HUES64 (cell line): ENCODE results near the gene HYAL1.
"Not testable (repeated sequence)": the region's sequence is repeated elsewhere in the genome, so short reads cannot be mapped to it uniquely, and the experiment has no call there.

Experiments used
- H3K27ac ChIP-seq: 2 replicates; pipeline ENCODE4 v1.7.0; 2013; ENCODE audit warnings: low read depth, low read length, inconsistent platforms
- H3K27me3 ChIP-seq: 2 replicates; pipeline ENCODE4 v1.6.1; 2013; ENCODE audit warnings: mild to moderate bottlenecking, low read length; ENCODE audit not compliant: insufficient read depth
- H3K36me3 ChIP-seq: 2 replicates; pipeline ENCODE4 v1.6.1; 2013; ENCODE audit warnings: mild to moderate bottlenecking, low read length; ENCODE audit not compliant: insufficient read depth
- H3K4me1 ChIP-seq: 2 replicates; pipeline ENCODE4 v1.6.1; 2013; ENCODE audit warnings: mild to moderate bottlenecking, low read length, moderate library complexity; ENCODE audit not compliant: insufficient read depth
- H3K4me3 ChIP-seq: 2 replicates; pipeline ENCODE4 v1.5.1; 2013; ENCODE audit warnings: mild to moderate bottlenecking, low read length, moderate library complexity
- H3K9ac ChIP-seq: 2 replicates; pipeline ENCODE4 v1.6.1; 2013; ENCODE audit warnings: mild to moderate bottlenecking, low read depth, low read length
- H3K9me3 ChIP-seq: 2 replicates; pipeline ENCODE4 v1.6.1; 2013; ENCODE audit warnings: low read depth, low read length; ENCODE audit not compliant: insufficient read depth
- WGBS: fragments of 150-250, 120-280 bp; methylation state at CpG from one replicate; pipeline ENCODE4 v1.1.7; 2013; ENCODE audit warnings: missing lambda C conversion rate; 5-methylcytosine and 5-hydroxymethylcytosine counted together

The HYAL1 gene

DNA sequence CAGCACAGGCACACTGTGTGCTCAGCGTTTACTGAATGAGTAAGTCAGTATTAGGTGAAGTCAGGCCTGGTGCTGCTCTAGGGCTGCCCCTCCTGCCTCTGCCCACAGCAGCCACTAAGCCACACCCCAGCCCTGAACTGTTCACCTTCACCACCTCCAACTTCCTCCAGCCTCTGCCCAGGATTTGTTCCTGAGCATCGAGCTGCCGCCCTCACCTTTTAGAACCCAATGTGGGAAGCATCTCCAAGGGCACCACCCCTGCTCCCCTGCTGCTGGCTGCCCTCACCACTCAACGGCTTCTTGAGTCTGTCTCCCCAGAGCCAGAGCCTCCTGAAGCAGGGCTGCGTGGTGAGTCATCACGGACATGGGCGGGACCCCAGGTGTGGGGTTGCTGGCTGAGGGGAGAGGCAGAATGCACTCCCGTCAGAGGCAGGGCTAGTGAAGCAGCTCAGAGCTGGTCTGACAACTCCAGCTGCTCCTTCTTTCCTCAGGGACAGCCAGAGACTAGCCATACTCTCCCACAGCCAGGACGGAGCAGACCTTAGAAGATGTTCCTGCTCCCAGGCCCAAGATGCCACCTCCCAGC, 13.4 kb upstream of the HYAL1 start:
- Histone ChIP-seq H3K4me1 (peaks cover 11% of the 10 kb centered on the region; the same call in 1 of the 2 replicates), H3K9me3 (no peaks in the 10 kb centered on the region), H3K27ac (no peak overlapping the region), H3K9ac (no peak overlapping the region), H3K4me3 (no peak overlapping the region), H3K36me3 (peaks cover 40% of the 10 kb centered on the region), H3K27me3 (no peaks in the 10 kb centered on the region)
- WGBS: 71% methylated on average over 9 of the region's 9 CpGs

DNA sequence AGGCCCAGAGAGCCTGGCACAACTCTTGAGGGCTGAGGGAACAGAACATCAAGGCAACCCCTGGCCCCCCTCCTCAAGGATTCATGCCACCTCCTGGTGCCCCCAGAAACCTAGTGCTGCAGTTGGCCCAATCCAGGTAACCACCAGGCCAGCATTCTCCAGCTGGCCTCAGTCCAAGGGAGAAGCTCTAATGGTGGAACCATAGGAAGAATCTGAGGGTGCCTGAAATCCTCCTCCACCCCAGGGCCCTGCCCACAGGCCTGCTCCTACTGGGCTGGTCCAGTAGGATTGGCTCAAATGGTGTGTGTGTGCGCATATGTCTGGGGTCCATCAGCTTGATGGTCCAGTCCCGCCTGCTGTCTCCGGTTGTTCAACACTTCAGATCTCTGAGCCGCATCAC, 11.4 kb upstream of the HYAL1 start:
- 93% methylated on average over 4 of the region's 4 CpGs for WGBS
- peaks cover 2% of the 10 kb centered on the region; the same call in 1 of the 2 replicates for H3K9me3 ChIP-seq
- peaks cover 36% of the 10 kb centered on the region for H3K36me3 ChIP-seq
- H3K27ac ChIP-seq: no peak overlapping the region
- no peak overlapping the region for H3K9ac ChIP-seq
- H3K4me1 ChIP-seq: 0 out of 2 replicates have a peak, but pooled peaks cover 5% of the 10 kb centered on the region
- H3K4me3 ChIP-seq: no peak overlapping the region
- H3K27me3 ChIP-seq: no peaks in the 10 kb centered on the region

DNA sequence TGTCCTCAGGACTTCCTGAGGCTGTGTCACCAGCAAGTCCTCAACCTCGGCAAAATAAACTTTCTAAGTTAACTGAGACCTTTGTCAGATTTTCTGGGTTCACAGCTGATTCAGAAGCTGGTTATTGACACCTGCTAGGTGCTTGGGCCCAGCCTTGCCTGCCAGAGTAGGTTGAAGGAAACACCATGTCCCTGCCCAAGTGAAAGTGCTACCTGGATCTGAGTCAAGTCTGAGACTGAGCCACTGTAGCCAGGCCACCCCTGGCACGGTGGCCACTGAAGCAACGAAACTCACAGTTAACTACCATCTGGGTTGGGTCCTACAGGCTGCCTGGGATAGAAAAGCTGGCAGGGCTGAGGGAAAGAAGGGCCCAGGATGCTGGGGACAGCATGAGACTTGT, 11.0 kb upstream of the HYAL1 start:
- peaks cover 7% of the 10 kb centered on the region for H3K9me3 ChIP-seq
- 93% methylated on average over 3 of the region's 3 CpGs for WGBS
- 0 out of 2 replicates have a peak, but pooled peaks cover 5% of the 10 kb centered on the region for H3K4me1 ChIP-seq
- no peaks in the 10 kb centered on the region for H3K27me3 ChIP-seq
- H3K9ac ChIP-seq: no peak overlapping the region
- no peak overlapping the region for H3K27ac ChIP-seq
- H3K4me3 ChIP-seq: no peak overlapping the region
- H3K36me3 ChIP-seq: peaks cover 33% of the 10 kb centered on the region

DNA sequence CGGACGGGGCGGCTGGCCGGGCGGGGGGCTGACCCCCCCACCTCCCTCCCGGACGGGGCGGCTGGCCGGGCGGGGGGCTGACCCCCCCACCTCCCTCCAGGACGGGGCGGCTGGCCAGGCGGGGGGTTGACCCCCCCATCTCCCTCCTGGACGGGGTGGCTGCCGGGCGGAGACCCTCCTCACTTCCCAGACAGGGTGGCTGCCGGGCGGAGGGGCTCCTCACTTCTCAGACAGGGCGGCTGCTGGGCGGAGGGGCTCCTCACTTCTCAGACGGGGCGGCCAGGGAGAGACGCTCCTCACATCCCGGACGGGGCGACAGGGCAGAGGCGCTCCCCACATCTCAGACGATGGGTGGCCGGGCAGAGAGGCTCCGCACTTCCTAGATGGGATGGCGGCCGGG, 8.7 kb upstream of the HYAL1 start:
- H3K27ac ChIP-seq, H3K9ac ChIP-seq, H3K4me1 ChIP-seq, H3K27me3 ChIP-seq, H3K4me3 ChIP-seq: not testable (repeated sequence)
- WGBS: 96% methylated on average over 18 of the region's 32 CpGs
- H3K9me3 ChIP-seq: peaks cover 22% of the 10 kb centered on the region
- peaks cover 13% of the 10 kb centered on the region for H3K36me3 ChIP-seq

DNA sequence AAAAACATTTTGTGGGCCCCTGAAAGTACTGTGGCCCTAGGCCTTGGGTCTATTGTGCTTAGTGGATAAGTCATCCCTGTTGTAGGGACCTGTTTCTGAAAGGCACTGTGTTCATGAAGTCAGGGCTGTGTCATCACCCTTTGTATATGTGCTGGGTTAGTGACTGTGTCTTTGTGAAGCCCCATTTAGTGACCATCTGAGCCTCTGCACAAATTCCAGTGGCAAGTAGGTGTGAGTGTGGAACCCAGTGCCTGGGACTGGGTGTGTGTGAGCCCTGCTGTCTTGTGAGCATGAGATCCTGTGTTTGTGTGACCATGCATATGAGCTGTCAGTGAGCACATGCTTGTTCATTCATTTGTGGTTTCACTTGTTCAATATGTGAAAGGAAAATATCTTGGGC, 1.2 kb upstream of the HYAL1 start:
- peaks cover 12% of the 10 kb centered on the region; the same call in 1 of the 2 replicates for H3K4me1 ChIP-seq

DNA sequence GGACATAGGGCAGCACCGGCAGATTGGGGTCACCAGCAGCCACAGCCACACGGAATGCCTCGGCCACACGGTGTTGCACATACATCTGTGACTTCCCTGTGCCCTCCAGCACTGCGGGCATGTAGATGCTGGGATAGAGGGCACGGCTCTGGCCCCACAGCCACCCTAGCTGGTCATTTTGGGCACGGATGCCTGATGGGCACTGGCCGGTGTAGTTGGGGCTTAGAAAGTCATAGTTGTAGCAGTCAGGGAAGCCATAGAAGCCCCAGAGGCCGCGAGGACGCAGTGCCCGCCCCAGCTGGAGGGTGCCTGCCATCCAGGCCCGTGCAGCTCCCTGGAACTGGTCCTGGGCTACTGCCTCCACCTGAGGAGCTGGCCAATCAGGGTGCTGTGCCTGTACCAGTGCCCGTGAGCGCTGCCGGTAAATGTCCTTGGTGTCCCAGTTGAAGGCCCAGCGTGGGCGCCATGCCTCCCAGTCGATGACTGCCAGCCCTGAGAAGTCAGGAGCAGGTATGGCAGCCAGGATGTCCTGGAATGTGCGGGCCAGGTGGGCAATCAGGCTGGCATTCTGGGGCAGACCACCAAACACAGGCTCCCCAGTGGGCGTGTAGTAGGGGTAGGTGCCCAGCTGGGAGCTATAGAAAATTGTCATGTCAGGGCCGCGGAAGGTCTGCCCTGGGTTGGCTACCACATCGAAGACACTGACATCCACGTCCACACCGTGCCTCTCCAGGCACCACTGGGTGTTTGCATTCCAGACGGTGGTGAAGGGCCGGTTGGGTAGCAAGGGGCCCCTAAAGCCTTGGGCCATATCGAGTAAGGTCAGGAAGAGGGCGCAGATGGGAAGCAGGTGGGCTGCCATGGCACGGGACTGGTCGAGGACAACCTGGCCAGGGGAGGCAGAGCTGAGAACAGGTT, 1.0 kb downstream of the HYAL1 start:
- no peak overlapping the region for H3K9ac ChIP-seq
- no peak overlapping the region; the same call in 1 of the 2 replicates for H3K27ac ChIP-seq
- WGBS: 94% methylated on average over 32 of the region's 32 CpGs

More for the DNA sequence above, 1.2 kb upstream of the HYAL1 start:
- Histone ChIP-seq H3K9me3 (peaks cover 22% of the 10 kb centered on the region), H3K9ac (no peak overlapping the region), H3K36me3 (peaks cover 3% of the 10 kb centered on the region; the same call in 1 of the 2 replicates), H3K27me3 (no peaks in the 10 kb centered on the region), H3K27ac (no peak overlapping the region), H3K4me3 (no peak overlapping the region)

DNA sequence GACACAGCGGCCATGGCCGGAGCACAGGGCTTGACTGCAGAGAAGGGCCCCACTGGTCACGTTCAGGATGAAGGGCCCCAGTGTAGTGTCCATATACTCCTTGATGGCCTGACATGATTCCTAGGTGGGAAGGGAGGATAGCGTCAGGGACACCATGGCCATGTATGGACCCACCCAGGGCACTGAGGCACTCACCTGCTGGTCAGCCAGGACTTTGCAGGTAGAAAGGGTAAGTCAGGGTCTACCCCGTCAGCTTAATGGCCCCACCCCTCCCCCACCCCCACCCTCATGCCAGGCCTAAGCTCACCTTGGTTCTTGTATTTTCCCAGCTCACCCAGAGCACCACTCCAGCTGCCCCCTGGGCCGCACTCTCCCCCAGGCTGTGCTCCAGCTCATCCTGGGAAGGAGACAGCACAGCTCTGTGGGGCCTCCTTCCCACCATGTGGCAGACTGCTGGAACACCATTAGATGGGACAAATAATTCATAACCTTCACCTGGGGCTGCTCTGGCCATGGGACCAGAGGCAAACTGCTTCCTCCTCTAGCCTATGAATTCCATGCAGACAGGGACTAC, 2.6 kb downstream of the HYAL1 start:
- no peaks in the 10 kb centered on the region for H3K27me3 ChIP-seq
- WGBS: 86% methylated on average over 6 of the region's 6 CpGs
- no peaks in the 10 kb centered on the region for H3K36me3 ChIP-seq
- peaks cover 12% of the 10 kb centered on the region; the same call in 1 of the 2 replicates for H3K4me1 ChIP-seq
- H3K9me3 ChIP-seq: no peaks in the 10 kb centered on the region
- H3K4me3 ChIP-seq: no peak overlapping the region
- H3K27ac ChIP-seq: no peak overlapping the region
- no peak overlapping the region for H3K9ac ChIP-seq

More for the DNA sequence above, 1.0 kb downstream of the HYAL1 start:
- Histone ChIP-seq H3K4me3 (no peak overlapping the region), H3K4me1 (peaks cover 12% of the 10 kb centered on the region; the same call in 1 of the 2 replicates), H3K27me3 (no peaks in the 10 kb centered on the region), H3K36me3 (no peaks in the 10 kb centered on the region), H3K9me3 (0 out of 2 replicates have a peak, but pooled peaks cover 6% of the 10 kb centered on the region)

DNA sequence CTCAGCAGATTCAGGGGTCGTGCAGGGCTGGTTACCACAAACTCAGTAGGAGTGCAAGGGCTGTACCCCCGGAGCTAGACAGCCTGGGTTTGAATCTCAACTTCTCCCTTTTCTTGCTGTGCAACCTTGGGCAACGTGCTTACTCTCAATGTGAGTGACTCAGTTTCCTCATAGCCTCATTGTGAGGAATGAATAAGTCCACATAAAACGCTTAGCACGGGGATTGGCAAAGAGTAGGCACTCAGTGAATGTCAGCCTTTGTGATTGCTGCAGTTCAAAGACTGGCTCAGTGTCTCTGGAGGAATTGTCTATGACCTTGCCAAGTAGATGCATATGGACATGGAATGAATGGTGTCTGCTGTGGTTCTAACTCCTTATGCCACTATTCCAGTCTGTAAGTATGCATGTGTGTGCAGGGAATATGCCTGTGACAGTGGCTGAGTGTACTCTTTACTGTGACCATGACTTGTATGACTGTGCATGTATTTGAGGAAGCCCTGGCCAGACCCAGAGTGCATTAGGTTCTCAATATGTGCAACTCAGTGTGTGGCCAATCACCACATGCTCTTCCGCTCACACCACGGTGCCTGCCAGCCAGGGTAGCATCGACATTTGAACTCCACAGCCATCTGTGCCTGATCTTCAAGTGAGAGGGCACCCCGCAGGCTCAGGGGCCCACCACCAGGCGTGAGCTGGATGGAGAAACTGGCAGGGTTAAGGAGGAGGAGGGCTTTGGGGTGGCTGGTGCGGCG, 3.3 kb downstream of the HYAL1 start:
- Histone ChIP-seq H3K9me3 (no peaks in the 10 kb centered on the region), H3K4me3 (peak overlapping the region; percentile 50), H3K9ac (peak overlapping the region; percentile 34; the same call in 1 of the 2 replicates), H3K36me3 (no peaks in the 10 kb centered on the region), H3K4me1 (peaks cover 12% of the 10 kb centered on the region; the same call in 1 of the 2 replicates), H3K27ac (peak overlapping the region; percentile 15; the same call in 1 of the 2 replicates), H3K27me3 (no peaks in the 10 kb centered on the region)
- WGBS: 75% methylated on average over 12 of the region's 12 CpGs

DNA sequence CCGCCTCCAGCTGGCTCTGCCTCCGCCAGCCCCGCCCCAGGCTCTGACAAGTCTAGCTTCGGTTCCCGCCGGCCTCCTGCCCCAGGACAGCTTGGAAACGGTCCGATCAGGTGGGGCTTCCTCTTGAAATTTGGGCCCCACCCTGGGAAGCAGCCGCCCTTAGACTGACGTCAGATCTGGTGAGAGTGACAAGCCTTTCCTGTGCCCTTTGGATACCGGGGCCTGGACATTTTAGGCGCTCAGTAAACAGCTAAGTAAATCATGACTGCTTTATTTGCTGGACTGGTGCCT, 3.8 kb downstream of the HYAL1 start:
- H3K9me3 ChIP-seq: no peaks in the 10 kb centered on the region
- H3K4me3 ChIP-seq: peak overlapping the region; percentile 50
- H3K36me3 ChIP-seq: no peaks in the 10 kb centered on the region
- WGBS: 5% methylated on average over 12 of the region's 12 CpGs
- H3K27ac ChIP-seq: peak overlapping the region; percentile 15; the same call in 1 of the 2 replicates
- H3K27me3 ChIP-seq: no peaks in the 10 kb centered on the region
- H3K9ac ChIP-seq: peak overlapping the region; percentile 34; the same call in 1 of the 2 replicates
- H3K4me1 ChIP-seq: peaks cover 12% of the 10 kb centered on the region; the same call in 1 of the 2 replicates

DNA sequence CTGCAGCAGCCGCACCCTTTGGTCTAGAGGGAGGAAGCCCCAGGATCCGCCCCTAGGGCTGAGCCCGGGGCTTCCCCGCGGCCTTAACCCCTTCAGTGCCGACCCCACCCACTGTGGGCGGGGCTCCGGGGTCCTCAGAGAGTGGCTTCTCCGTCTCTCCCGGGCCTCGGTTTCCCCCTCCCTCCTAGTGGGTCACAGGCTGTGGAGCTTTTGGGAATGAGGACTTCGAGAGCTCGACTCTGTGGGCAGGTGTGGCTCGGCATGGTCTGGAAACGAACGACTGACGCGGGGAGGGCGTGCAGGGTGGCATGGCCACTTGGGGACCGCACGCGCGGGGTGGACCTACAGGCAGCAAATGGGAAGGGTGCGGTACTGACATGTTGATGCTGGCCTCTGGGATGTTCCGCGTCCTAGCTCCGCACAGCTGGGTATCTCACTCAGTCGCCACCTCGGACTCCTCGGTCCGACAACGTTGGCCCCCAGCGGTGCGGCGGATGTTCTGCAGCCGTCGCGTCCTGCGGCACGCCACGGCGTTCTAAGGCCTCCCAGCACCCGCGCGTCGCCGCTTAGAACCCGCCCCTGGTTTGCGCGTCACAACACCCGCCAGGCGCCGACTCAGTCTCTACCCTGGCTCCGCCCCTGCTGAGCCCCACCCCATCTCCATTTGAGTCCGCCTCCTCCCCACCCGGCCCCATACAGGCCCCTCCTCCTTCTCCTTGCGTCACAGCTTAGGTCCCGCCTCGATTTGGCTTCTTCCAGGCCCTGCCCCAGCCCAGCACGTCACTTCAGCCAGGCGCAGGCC, 4.3 kb downstream of the HYAL1 start, which contains the start of the genes HYAL3 and NAA80:
HYAL3 (minus strand) TSS at position 570 of the 802 bp plus-strand sequence. CDS start 3,803 bp downstream, outside the sequence.
NAA80 (minus strand) TSS at position 570 of the 802 bp plus-strand sequence. CDS start 1,942 bp downstream, outside the sequence.
- H3K4me3 ChIP-seq: peak within 1 kb of the TSS; percentile 91
- peak within 1 kb of the TSS; percentile 73 for H3K9ac ChIP-seq
- no peaks in the 10 kb centered on the region for H3K36me3 ChIP-seq
- under 1% methylated on average over 61 of the region's 61 CpGs for WGBS
- H3K9me3 ChIP-seq: no peaks in the 10 kb centered on the region
- H3K27ac ChIP-seq: peak within 1 kb of the TSS; percentile 63; the same call in 1 of the 2 replicates
- peaks cover 12% of the 10 kb centered on the region; the same call in 1 of the 2 replicates for H3K4me1 ChIP-seq
- H3K27me3 ChIP-seq: no peaks in the 10 kb centered on the region
